SU-DHL-6 (cell line): ENCODE measurements around the gene SSC4D.

Source experiments
- H2AFZ ChIP-seq: fragments of 200-600 bp; sonication (generic); 2 replicates; pipeline ENCODE4 v1.6.1; 2014; ENCODE audit warnings: low read depth, mild to moderate bottlenecking, moderate library complexity, mixed read lengths, antibody characterized with exemption, low read length; ENCODE audit not compliant: severe bottlenecking
- H3F3A ChIP-seq: fragments of 200-600 bp; shearing (Covaris generic); 2 replicates; pipeline ENCODE4 v1.6.0; 2016; ENCODE audit warnings: antibody characterized with exemption, mild to moderate bottlenecking; ENCODE audit not compliant: insufficient read depth
- H3K27ac ChIP-seq: fragments of 200-600 bp; sonication (generic); 2 replicates; pipeline ENCODE4 v1.5.1; 2016; ENCODE audit warnings: low read depth, mild to moderate bottlenecking, low read length, moderate library complexity, mixed read lengths
- H3K27me3 ChIP-seq: fragments of 200-600 bp; sonication (generic), shearing (Covaris generic); 2 replicates; pipeline ENCODE4 v1.6.0; 2014; ENCODE audit warnings: mild to moderate bottlenecking, low read length
- H3K36me3 ChIP-seq: fragments of 200-600 bp; sonication (generic); 2 replicates; pipeline ENCODE4 v1.6.1; 2014; ENCODE audit warnings: mild to moderate bottlenecking, low read length, mixed read lengths
- H3K4me2 ChIP-seq: fragments of 300-600, 200-600 bp; shearing (Covaris generic), sonication (generic); 2 replicates; pipeline ENCODE4 v1.6.0; 2014; ENCODE audit warnings: low read length, low read depth, mild to moderate bottlenecking; ENCODE audit not compliant: poor library complexity, severe bottlenecking
- H3K4me3 ChIP-seq: fragments of 200-600 bp; sonication (generic); 2 replicates; pipeline ENCODE4 v1.5.1; 2014; ENCODE audit warnings: antibody characterized with exemption, low read length, mild to moderate bottlenecking, mixed read lengths; ENCODE audit not compliant: insufficient read depth, poor library complexity, severe bottlenecking
- H3K79me2 ChIP-seq: fragments of 200-600 bp; sonication (generic); 2 replicates; pipeline ENCODE4 v1.6.1; 2014; ENCODE audit warnings: mild to moderate bottlenecking, low read length, moderate library complexity; ENCODE audit not compliant: insufficient read depth
- H3K9ac ChIP-seq: fragments of 200-600 bp; sonication (generic); 2 replicates; pipeline ENCODE4 v1.7.0; 2014; ENCODE audit warnings: mild to moderate bottlenecking, low read length
- H3K9me2 ChIP-seq: fragments of 200-600 bp; sonication (generic); replicated peaks from 2 replicates; pipeline ENCODE4 v1.6.1; 2014; ENCODE audit warnings: low read length; ENCODE audit not compliant: insufficient read depth
- H3K9me3 ChIP-seq: fragments of 200-600 bp; sonication (generic); 2 replicates; pipeline ENCODE4 v1.6.1; 2014; ENCODE audit warnings: low read length, mixed read lengths; ENCODE audit not compliant: insufficient read depth
- H4K20me1 ChIP-seq: fragments of 200-600 bp; sonication (generic); 2 replicates; pipeline ENCODE4 v1.6.1; 2014; ENCODE audit warnings: low read depth, mild to moderate bottlenecking, antibody characterized with exemption, low read length, moderate library complexity, mixed read lengths
- EZH2phosphoT487 ChIP-seq: fragments of 200-600 bp; sonication (generic), shearing (Covaris generic); conservative IDR thresholded peaks from 2 replicates; pipeline ENCODE4 v1.6.1; 2018; ENCODE audit warnings: mild to moderate bottlenecking, antibody characterized with exemption, low read length, moderate library complexity, mixed read lengths
- TF ChIP-seq, protein P1 (sequence below): fragments of 200-600 bp; sonication (generic); IDR thresholded peaks from one replicate; pipeline ENCODE4 v1.5.1; 2017; ENCODE audit warnings: antibody characterized with exemption, mild to moderate bottlenecking, low read length, moderate library complexity; ENCODE audit not compliant: insufficient read depth, poor library complexity, severe bottlenecking

The SSC4D gene

DNA sequence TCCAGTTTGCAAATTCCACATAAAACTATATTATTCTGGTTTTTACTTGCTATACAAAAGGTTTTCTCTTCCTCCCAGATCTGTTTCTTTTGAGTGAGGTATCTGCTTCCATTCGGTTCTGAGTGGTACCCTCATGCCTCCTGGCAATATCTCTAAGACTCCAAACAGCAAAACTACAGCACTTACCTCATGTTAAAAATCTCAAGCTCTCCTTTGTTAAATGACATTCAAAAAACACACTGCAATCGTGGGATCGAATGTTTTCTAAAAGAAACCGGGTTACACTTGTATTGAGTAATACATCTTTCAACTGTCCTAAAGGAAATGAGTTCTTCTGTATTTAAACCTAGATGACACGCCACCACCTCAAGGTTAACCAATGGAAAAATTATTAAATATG lies 61.8 kb downstream of the SSC4D start:
- Histone ChIP-seq H3K27ac (no peak overlapping the region), H3K4me3 (no peak overlapping the region), H3K36me3 (peaks cover 22% of the 10 kb centered on the region; the same call in 1 of the 2 replicates), H3K27me3 (no peaks in the 10 kb centered on the region), H3K9me3 (no peaks in the 10 kb centered on the region), H3F3A (no peaks in the 10 kb centered on the region), H3K4me2 (no peak overlapping the region), H3K9me2 (no peaks in the 10 kb centered on the region), H2AFZ (no peak overlapping the region), H3K9ac (no peak overlapping the region), H4K20me1 (peaks cover 22% of the 10 kb centered on the region; the same call in 1 of the 2 replicates), H3K79me2 (peaks cover 98% of the 10 kb centered on the region)
- TF ChIP-seq EZH2phosphoT487, result no peak
- TF ChIP-seq, protein P1, sequence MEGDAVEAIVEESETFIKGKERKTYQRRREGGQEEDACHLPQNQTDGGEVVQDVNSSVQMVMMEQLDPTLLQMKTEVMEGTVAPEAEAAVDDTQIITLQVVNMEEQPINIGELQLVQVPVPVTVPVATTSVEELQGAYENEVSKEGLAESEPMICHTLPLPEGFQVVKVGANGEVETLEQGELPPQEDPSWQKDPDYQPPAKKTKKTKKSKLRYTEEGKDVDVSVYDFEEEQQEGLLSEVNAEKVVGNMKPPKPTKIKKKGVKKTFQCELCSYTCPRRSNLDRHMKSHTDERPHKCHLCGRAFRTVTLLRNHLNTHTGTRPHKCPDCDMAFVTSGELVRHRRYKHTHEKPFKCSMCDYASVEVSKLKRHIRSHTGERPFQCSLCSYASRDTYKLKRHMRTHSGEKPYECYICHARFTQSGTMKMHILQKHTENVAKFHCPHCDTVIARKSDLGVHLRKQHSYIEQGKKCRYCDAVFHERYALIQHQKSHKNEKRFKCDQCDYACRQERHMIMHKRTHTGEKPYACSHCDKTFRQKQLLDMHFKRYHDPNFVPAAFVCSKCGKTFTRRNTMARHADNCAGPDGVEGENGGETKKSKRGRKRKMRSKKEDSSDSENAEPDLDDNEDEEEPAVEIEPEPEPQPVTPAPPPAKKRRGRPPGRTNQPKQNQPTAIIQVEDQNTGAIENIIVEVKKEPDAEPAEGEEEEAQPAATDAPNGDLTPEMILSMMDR, result no peak

DNA sequence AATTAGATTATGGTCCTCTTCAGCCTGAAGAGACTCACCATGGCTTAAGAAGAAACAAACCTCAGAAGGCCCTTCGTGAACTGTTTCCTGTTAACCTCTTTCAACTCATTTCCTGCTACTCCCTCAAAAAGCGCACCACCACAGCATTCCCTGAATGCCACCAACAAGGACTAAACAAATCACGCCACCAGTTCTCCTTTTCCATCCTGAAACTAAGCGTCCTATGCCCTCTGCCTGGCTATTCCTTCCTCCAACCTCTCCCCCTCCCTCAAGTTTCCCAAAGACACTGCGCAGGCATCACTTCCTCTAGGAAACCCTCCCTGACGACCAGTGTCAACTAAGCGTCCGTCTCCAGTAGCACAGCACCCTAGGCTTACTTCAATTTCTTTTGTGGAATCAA lies 62.7 kb downstream of the SSC4D start:
- H3K36me3 ChIP-seq, result peaks cover 26% of the 10 kb centered on the region; the same call in 1 of the 2 replicates
- H2AFZ ChIP-seq, result no peak overlapping the region
- TF ChIP-seq, protein P1, result no peak
- TF ChIP-seq EZH2phosphoT487, result no peak
- H3K9me2 ChIP-seq, result no peaks in the 10 kb centered on the region
- H3K27me3 ChIP-seq, result no peaks in the 10 kb centered on the region
- H3K9me3 ChIP-seq, result no peaks in the 10 kb centered on the region
- H3K9ac ChIP-seq, result no peak overlapping the region
- H3K27ac ChIP-seq, result no peak overlapping the region
- no peak overlapping the region for H3K4me3 ChIP-seq
- no peak overlapping the region for H3K4me2 ChIP-seq
- peaks cover 17% of the 10 kb centered on the region; the same call in 1 of the 2 replicates for H4K20me1 ChIP-seq
- 0 out of 2 replicates have a peak, but pooled peaks cover 4% of the 10 kb centered on the region for H3F3A ChIP-seq
- peaks cover 98% of the 10 kb centered on the region for H3K79me2 ChIP-seq

DNA sequence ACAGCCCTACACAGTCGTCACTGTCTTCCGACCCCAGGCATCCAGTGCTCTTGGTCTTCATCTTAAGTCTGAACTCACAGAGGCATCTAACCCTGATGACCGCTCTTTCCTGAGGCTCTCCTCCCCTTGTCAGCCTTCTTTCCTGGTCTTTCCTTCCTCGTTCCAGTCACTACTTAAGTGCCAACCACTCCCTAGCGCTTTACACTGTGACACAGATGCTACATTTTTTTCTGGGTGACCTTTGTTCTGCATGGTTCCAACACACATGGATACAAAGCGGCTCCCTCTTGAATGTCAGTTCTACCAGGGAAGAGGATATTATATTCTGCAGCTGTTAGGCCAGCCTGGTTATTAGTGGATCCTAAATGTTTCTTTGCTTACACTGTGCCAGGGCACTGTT lies 63.4 kb downstream of the SSC4D start:
- Histone ChIP-seq H3K36me3 (peaks cover 26% of the 10 kb centered on the region; the same call in 1 of the 2 replicates), H3K9ac (no peak overlapping the region), H3K27me3 (no peaks in the 10 kb centered on the region), H3K9me2 (no peaks in the 10 kb centered on the region), H2AFZ (no peak overlapping the region), H3K9me3 (no peaks in the 10 kb centered on the region), H3K27ac (no peak overlapping the region), H3K4me2 (no peak overlapping the region), H3K4me3 (no peak overlapping the region), H3F3A (0 out of 2 replicates have a peak, but pooled peaks cover 4% of the 10 kb centered on the region), H4K20me1 (peaks cover 13% of the 10 kb centered on the region; the same call in 1 of the 2 replicates), H3K79me2 (peaks cover 98% of the 10 kb centered on the region)
- TF ChIP-seq, protein P1, result no peak
- TF ChIP-seq EZH2phosphoT487, result no peak
